IgD-negative memory B cell (primary cell): ENCODE measurements around the gene C3orf22. TPM values are rescaled to one million over a fixed set of nuclear protein-coding genes. Genes with fewer than 3 reads are reported as not detected.
"Not testable (repeated sequence)": the region's sequence is repeated elsewhere in the genome, so short reads cannot be mapped to it uniquely, and the experiment has no call there.

Source experiments
- H3K27ac Mint-ChIP-seq, 3 donors: one replicate each; pipeline ENCODE4 v1.8.0; 2020 to 2022; ENCODE audit warnings: mild to moderate bottlenecking in 3 of 3, mixed read lengths in 3 of 3, moderate library complexity in 1 of 3
- H3K27me3 Mint-ChIP-seq: one replicate; pipeline ENCODE4 v1.8.0; 2021; ENCODE audit warnings: mixed read lengths
- H3K36me3 Mint-ChIP-seq: one replicate; pipeline ENCODE4 v1.8.0; 2020; ENCODE audit warnings: mild to moderate bottlenecking, mixed read lengths
- H3K4me1 Mint-ChIP-seq, 3 donors: one replicate each; pipeline ENCODE4 v1.8.0; 2020 to 2022; ENCODE audit warnings: mixed read lengths in 3 of 3, mild to moderate bottlenecking in 1 of 3
- H3K4me3 Mint-ChIP-seq, 4 donors: one replicate each; pipeline ENCODE4 v1.8.0; 2020 to 2022; ENCODE audit warnings: mild to moderate bottlenecking in 4 of 4, mixed read lengths in 4 of 4, moderate library complexity in 3 of 4
- H3K9me3 Mint-ChIP-seq, 3 donors: one replicate each; pipeline ENCODE4 v1.8.0; 2020 to 2021; ENCODE audit warnings: mixed read lengths in 3 of 3, mild to moderate bottlenecking in 1 of 3
- polyA plus RNA-seq: library from polyadenylated mRNA; unstranded; fragments of 300-500 nt; fragmentation: Illumina TruSeq; gene quantifications from one replicate; pipeline ENCODE4 v1.2.3, GENCODE V29; 2021

The C3orf22 gene
- polyA plus RNA-seq, 1 donor from 2014 or later = not detected

- Mint-ChIP-seq H3K4me1 (no peaks in the 10 kb centered on the region), H3K36me3 (no peaks in the 10 kb centered on the region), H3K4me3 (no peak overlapping the region), H3K27ac (no peak overlapping the region), H3K9me3 (no peaks in the 10 kb centered on the region), H3K27me3 (peaks cover 12% of the 10 kb centered on the region)
Measured at GRCh38 chr3:126540951-126541627, 17.6 kb downstream of the C3orf22 start.

- Mint-ChIP-seq H3K4me1 (no peaks in the 10 kb centered on the region), H3K4me3 (peak overlapping the region in 1 of 4 donors; percentile 9), H3K9me3 (no peaks in the 10 kb centered on the region), H3K27ac (peak overlapping the region in 1 of 3 donors; percentile 71), H3K36me3 (no peaks in the 10 kb centered on the region), H3K27me3 (peaks cover 12% of the 10 kb centered on the region)
Measured at GRCh38 chr3:126540342-126540849, 18.3 kb downstream of the C3orf22 start.

GRCh38 chr3:126539558-126540250, 19.0 kb downstream of the C3orf22 start:
- H3K9me3 Mint-ChIP-seq = no peaks in the 10 kb centered on the region
- H3K4me3 Mint-ChIP-seq = no peak overlapping the region
- H3K4me1 Mint-ChIP-seq = no peaks in the 10 kb centered on the region
- peak overlapping the region in 1 of 3 donors; percentile 71 for H3K27ac Mint-ChIP-seq
- H3K36me3 Mint-ChIP-seq = no peaks in the 10 kb centered on the region
- peaks cover 12% of the 10 kb centered on the region for H3K27me3 Mint-ChIP-seq

GRCh38 chr3:126538966-126539365, 19.8 kb downstream of the C3orf22 start:
- Mint-ChIP-seq H3K27ac (no peak overlapping the region), H3K27me3 (peaks cover 12% of the 10 kb centered on the region), H3K4me3 (no peak overlapping the region)

GRCh38 chr3:126538316-126538715, 20.4 kb downstream of the C3orf22 start:
- Mint-ChIP-seq H3K36me3 (no peaks in the 10 kb centered on the region), H3K27me3 (peaks cover 12% of the 10 kb centered on the region), H3K4me1 (no peaks in the 10 kb centered on the region), H3K9me3 (no peaks in the 10 kb centered on the region), H3K27ac (no peak overlapping the region), H3K4me3 (no peak overlapping the region)

More at GRCh38 chr3:126538966-126539365, 19.8 kb downstream of the C3orf22 start:
- no peaks in the 10 kb centered on the region for H3K36me3 Mint-ChIP-seq
- no peaks in the 10 kb centered on the region for H3K4me1 Mint-ChIP-seq
- H3K9me3 Mint-ChIP-seq = no peaks in the 10 kb centered on the region

- Mint-ChIP-seq H3K27me3 (peaks cover 12% of the 10 kb centered on the region), H3K4me3 (no peak overlapping the region), H3K36me3 (no peaks in the 10 kb centered on the region), H3K27ac (no peak overlapping the region), H3K4me1 (no peaks in the 10 kb centered on the region), H3K9me3 (no peaks in the 10 kb centered on the region)
Measured at GRCh38 chr3:126537730-126538281, 20.9 kb downstream of the C3orf22 start.

- H3K27ac Mint-ChIP-seq = no peak overlapping the region
- peaks cover 12% of the 10 kb centered on the region for H3K27me3 Mint-ChIP-seq
- no peaks in the 10 kb centered on the region for H3K36me3 Mint-ChIP-seq
- no peak overlapping the region for H3K4me3 Mint-ChIP-seq
- H3K4me1 Mint-ChIP-seq = no peaks in the 10 kb centered on the region
- H3K9me3 Mint-ChIP-seq = no peaks in the 10 kb centered on the region
Measured at GRCh38 chr3:126537116-126537729, 21.5 kb downstream of the C3orf22 start.

GRCh38 chr3:126536126-126536525, 22.6 kb downstream of the C3orf22 start:
- H3K4me3 Mint-ChIP-seq = no peak overlapping the region
- H3K27ac Mint-ChIP-seq = no peak overlapping the region
- H3K9me3 Mint-ChIP-seq = no peaks in the 10 kb centered on the region
- H3K4me1 Mint-ChIP-seq = no peaks in the 10 kb centered on the region
- H3K27me3 Mint-ChIP-seq = peaks cover 12% of the 10 kb centered on the region
- no peaks in the 10 kb centered on the region for H3K36me3 Mint-ChIP-seq

- Mint-ChIP-seq H3K9me3 (no peaks in the 10 kb centered on the region), H3K27me3 (peaks cover 10% of the 10 kb centered on the region), H3K4me3 (no peak overlapping the region), H3K4me1 (no peaks in the 10 kb centered on the region), H3K27ac (no peak overlapping the region), H3K36me3 (no peaks in the 10 kb centered on the region)
Measured at GRCh38 chr3:126535636-126536035, 23.1 kb downstream of the C3orf22 start.

GRCh38 chr3:126534716-126535115, 24.0 kb downstream of the C3orf22 start:
- not testable (repeated sequence) for H3K36me3 Mint-ChIP-seq, H3K4me3 Mint-ChIP-seq, H3K27me3 Mint-ChIP-seq

GRCh38 chr3:126533506-126533905, 25.2 kb downstream of the C3orf22 start:
- H3K9me3 Mint-ChIP-seq = no peaks in the 10 kb centered on the region
- no peaks in the 10 kb centered on the region for H3K36me3 Mint-ChIP-seq
- H3K4me3 Mint-ChIP-seq = no peak overlapping the region
- peaks cover 5% of the 10 kb centered on the region for H3K27me3 Mint-ChIP-seq
- no peaks in the 10 kb centered on the region for H3K4me1 Mint-ChIP-seq
- no peak overlapping the region for H3K27ac Mint-ChIP-seq

More at GRCh38 chr3:126534716-126535115, 24.0 kb downstream of the C3orf22 start:
- not testable (repeated sequence) for H3K4me1 Mint-ChIP-seq, H3K9me3 Mint-ChIP-seq, H3K27ac Mint-ChIP-seq

GRCh38 chr3:126531051-126531330, 27.7 kb downstream of the C3orf22 start:
- Mint-ChIP-seq H3K27me3 (peaks cover 2% of the 10 kb centered on the region), H3K36me3 (no peaks in the 10 kb centered on the region), H3K9me3 (no peaks in the 10 kb centered on the region), H3K4me3 (no peak overlapping the region), H3K4me1 (no peaks in the 10 kb centered on the region), H3K27ac (no peak overlapping the region)

GRCh38 chr3:126530171-126531050, 28.3 kb downstream of the C3orf22 start:
- Mint-ChIP-seq H3K9me3 (no peaks in the 10 kb centered on the region), H3K27me3 (peaks cover 2% of the 10 kb centered on the region), H3K36me3 (no peaks in the 10 kb centered on the region), H3K4me3 (no peak overlapping the region), H3K27ac (no peak overlapping the region), H3K4me1 (no peaks in the 10 kb centered on the region)

- Mint-ChIP-seq H3K4me3 (no peak overlapping the region), H3K27me3 (peaks cover 6% of the 10 kb centered on the region), H3K9me3 (no peaks in the 10 kb centered on the region), H3K27ac (no peak overlapping the region), H3K36me3 (no peaks in the 10 kb centered on the region), H3K4me1 (no peaks in the 10 kb centered on the region)
Measured at GRCh38 chr3:126529585-126530170, 29.1 kb downstream of the C3orf22 start.
